ENCODE measurements around the gene CCL19.

CCL19 gene

DNA sequence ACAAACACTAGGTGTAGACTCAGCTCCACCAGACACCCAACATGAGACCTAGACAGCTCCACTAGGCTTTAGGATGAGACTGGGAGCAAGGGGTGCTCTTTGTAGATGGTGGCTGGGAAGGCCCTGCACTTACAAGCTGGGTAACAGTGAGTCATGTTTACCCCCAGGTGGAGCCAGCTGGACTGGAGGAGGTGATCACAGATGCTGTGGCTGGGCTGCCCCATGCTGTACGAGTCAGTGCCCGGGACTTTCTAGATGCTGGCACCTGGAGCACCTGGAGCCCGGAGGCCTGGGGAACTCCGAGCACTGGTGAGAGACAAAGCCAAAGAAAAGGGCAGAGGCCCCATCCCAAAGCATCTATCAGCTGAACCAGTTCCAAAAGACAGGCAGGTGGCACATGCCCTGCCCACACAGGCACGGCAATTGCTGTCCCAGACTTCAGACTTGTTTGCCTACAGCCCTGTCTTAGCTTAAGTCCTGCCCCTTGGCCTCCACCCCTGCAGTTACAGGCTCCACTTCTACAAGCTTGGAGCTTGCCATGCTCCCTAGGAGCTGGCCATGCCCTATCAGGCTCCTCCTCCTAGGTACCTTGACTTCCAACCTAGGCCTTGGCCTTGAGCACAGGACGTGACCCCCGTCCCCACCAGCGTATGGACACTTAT lies 31.4 kb downstream of the CCL19 start:
- DNase-seq, result no peak

DNA sequence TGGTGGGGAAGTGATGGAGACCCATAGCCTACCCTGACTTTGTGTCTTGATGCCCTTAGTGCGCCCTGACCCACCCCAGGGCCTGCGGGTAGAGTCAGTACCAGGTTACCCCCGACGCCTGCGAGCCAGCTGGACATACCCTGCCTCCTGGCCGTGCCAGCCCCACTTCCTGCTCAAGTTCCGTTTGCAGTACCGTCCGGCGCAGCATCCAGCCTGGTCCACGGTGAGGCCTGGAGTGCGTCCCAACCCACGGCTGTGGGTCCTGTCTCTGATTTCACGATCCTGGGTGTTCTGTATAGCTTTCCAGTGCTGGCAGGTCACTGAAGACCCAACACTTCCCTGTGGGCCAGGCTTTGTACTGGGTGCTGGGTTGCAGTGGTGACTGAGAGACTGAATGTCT lies 32.6 kb downstream of the CCL19 start:
- no peak for DNase-seq

DNA sequence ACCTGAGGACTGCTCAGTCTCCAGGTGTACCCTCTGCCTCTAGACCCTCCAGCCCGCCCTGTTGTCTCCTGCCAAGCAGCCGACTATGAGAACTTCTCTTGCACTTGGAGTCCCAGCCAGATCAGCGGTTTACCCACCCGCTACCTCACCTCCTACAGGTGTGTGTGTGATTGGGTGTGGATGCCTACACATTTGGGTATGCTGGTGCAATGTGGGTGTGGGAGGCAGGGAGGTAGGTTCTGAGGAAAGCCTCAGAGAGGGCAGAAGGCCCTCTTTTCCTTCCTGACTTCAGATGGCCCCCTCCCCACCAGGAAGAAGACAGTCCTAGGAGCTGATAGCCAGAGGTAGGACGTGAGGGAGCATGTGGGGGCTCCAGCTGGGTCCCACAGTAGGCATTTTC lies 34.1 kb downstream of the CCL19 start:
- DNase-seq, result no peak

DNA sequence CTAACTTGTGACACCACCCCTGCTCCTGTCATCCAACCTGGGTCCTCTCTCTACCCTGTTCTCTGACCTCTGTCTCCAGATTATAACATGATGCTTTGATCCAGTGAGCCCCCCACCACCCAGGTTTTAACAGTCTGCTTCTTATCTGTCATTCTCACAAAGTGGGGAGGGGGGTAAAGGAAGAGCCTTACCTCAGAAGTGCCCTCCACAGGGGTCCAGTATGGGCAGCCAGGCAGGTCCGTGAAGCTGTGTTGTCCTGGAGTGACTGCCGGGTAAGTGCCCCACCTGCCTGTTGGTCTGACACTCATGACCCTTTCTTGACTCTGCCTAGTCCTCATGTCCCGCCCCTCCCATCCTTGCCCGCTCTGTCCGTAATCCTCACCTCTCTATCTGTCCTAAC lies 35.7 kb downstream of the CCL19 start:
- DNase-seq, result no peak

DNA sequence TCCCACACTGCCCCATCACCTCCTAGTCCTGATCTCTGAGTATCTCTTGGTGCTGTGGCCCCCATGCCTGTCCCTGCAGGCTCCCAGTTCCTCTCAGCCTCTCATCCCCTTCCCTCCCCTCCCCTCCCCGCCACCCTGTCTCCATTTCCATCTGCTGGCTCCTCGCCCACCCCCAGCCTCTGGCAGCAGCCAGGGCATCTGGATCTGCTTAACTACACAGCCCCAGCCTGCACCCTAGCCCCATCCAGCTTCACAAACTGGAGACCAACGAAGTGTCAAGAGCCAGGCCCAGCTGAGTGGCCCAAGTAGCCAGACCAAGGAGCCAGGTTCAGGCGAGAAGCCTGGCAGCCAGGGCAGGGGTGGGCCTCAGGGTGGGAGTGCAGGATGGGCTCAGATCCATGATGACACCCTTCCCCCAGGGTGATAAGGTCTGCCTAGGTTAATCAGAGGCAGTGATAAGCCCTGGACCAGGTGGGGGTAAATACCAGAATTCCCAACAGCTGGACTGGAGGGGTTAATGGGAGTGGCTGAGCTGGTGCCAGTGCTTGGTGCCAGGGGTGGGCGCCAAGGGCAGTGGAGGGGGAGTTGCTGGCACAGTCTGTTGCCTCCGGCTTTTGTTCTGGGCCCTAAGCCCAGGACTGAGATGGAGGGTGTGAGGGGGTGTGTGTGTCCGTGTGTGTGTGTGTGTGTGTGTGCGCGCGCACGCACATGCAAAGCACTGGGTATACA lies 36.6 kb downstream of the CCL19 start:
- DNase-seq, result no peak

DNA sequence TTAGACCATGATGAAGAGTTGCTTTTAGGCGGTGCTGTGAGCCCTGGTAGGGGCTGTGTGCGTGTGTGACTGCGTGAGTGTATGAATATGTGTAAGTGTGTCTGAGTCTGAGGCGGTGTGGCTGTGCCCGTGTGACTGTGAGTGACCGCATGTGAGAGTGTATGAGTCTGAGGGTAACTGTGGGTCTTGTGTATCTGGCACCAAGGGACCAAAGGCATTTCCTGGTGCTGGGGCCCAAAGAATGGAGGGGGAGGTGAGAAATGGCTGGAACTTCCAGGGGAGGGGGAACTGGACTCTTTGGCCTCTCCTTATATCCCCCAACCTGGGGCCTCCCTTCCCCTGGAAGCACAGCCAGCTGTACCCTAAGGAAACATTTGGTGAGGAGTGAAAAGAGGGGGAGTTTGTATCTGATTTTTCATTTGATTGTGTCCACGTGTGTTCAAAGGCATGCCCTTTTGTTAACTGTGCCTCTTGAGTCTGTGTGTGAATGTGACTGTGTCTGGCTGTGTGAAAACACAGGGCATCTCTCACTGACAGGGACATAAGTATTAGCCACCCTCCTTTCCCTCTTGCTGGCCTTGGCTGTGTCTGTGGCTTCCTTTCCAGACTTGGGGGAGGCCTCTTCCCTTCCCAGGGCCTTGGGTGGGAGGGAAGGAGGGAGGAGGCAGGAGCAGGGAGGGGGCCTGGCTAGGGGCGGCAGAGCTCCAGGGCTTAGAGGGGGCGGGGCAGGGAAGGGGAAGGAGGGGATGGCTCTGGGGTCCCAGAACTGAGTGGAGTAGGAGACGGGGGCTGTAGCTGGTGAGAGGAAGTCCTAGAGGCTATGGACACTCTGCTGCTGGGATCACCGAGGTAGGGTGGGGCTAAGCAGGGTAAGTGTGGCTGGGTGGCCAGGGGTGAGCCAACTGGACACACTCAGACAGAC lies 37.7 kb downstream of the CCL19 start:
- no peak for DNase-seq

DNA sequence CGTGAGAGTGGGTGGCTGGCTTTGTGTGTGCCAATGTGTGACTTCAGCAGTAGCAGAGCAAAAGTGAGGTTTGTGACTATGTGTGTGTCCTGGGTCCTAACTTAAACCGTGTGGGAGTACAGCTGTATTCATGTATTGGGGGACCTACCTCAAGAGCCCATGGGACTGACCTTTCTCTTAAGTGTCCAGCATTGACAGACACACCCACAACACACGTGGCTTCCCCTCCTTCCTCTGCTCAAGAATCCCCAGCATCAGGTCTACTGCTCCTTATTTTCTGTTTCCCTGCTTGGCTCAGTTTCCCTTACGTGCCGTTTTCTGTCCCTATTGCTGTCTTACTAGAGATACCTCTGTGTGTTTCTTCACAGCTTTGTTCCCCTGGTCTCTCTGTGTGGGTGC lies 38.5 kb downstream of the CCL19 start:
- DNase-seq, result no peak

DNA sequence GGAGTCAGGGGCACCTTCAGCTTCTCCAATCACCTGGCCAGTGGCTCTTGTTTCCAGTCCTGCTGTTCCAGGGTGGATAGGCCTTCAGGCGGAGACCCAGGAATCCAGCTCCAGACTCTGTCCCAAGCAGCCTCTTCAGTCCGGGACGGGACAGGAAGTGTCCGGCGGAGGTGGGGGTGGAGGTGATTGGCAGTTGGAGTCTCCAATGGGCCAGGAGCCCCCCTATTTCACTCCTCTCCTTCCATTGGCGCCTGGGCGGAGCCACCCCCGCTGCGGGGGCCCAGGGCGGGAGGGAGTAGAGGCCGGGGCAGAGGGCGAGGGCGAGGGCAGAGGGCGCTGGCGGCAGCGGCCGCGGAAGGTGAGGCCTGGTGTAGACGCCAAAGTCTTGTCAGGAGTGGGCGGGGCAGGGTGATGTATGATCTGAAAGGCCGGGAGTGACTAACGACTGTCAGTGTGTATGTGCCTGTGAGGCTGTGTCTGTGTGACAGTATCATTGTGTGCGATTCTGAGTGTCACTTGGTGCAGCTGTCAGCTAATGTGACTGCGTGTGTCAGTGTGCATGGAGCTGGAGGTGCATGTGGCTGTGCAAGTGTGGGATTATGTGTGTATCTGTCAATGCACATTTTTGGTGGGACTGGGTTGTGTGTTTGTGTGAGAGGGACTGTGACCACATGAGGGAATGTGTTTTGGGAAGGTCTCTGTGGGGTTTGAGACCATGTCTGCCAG lies 39.0 kb downstream of the CCL19 start, which contains the start of gene IL11RA:
TSS of gene IL11RA (plus strand) at position 310 of the 726 bp plus-strand sequence. CDS start 3,033 bp downstream, outside the sequence.
- peak; percentile 63 for DNase-seq

DNA sequence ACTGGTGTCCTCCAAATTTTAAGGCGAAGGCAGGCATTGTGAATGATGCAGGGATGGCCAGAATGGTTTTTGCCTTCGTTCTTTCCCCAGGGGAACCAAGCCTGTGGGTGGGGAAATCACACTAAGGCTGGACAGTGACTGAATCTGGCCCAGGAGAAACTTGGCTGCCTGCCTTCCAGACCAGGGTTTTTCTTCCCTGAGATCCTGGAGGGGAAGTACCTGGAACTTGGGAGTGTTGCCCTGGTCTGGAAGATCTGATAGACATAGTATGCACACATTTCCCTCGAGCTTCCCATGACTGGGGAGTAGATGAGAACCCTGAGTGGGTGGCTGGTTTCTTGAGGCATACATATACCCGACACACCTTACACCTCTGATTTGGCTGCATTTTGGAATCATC lies 39.8 kb downstream of the CCL19 start:
- no peak for DNase-seq

DNA sequence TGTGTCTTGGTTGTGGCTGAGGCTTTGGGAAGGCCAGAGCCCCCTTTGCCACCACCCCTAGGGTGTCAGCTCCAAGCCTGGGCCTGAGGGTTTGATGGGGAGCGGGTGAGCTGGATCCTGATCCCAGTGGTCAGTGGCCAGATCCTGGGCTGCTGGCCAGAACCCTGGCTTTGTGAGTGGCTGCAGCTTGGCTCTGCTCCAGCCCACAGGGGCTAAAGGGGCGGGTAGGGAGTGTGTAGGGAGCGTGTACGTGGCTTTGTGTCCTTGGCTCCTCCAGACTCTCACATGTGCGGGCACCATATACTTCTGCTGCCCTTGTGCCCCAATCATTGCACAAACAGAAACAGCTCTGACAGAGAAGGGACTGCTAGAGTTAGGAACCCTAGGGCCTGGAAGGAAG lies 40.3 kb downstream of the CCL19 start:
- no peak for DNase-seq

DNA sequence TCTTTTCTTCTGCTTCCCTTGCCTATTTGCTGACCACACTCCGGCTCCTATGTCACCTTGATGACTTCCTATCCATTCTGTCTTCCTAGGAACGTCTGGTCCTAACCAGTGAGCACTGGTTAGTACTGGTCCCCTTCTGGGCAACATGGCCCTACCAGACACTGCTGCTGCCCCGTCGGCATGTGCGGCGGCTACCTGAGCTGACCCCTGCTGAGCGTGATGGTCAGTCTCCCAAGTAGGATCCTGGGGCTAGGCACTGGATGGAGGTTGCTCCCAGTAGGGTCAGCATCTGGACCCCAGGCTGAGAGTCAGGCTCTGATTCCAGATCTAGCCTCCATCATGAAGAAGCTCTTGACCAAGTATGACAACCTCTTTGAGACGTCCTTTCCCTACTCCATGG lies 42.4 kb downstream of the CCL19 start:
- no peak for DNase-seq

DNA sequence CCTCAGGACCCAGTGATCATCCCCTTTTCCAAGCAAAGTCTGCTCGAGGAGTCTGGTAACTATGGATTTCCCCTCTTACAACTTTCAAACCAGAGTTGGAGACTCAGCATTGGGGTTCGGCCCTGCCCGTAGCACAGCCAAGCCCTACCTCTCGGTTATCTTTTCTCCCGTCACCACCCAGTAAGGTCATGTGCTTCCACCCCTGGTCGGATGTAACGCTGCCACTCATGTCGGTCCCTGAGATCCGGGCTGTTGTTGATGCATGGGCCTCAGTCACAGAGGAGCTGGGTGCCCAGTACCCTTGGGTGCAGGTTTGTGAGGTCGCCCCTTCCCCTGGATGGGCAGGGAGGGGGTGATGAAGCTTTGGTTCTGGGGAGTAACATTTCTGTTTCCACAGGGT lies 43.4 kb downstream of the CCL19 start:
- no peak for DNase-seq

DNA sequence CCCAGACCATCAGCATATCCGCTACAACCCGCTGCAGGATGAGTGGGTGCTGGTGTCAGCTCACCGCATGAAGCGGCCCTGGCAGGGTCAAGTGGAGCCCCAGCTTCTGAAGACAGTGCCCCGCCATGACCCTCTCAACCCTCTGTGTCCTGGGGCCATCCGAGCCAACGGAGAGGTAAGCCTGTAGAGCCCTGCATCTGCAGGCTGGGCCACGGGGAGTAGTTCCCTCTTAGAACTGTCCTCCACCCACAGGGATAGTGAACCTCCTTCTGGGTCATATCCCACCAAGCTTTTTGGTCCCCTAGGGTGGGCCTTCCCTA lies 44.0 kb downstream of the CCL19 start:
- no peak for DNase-seq

DNA sequence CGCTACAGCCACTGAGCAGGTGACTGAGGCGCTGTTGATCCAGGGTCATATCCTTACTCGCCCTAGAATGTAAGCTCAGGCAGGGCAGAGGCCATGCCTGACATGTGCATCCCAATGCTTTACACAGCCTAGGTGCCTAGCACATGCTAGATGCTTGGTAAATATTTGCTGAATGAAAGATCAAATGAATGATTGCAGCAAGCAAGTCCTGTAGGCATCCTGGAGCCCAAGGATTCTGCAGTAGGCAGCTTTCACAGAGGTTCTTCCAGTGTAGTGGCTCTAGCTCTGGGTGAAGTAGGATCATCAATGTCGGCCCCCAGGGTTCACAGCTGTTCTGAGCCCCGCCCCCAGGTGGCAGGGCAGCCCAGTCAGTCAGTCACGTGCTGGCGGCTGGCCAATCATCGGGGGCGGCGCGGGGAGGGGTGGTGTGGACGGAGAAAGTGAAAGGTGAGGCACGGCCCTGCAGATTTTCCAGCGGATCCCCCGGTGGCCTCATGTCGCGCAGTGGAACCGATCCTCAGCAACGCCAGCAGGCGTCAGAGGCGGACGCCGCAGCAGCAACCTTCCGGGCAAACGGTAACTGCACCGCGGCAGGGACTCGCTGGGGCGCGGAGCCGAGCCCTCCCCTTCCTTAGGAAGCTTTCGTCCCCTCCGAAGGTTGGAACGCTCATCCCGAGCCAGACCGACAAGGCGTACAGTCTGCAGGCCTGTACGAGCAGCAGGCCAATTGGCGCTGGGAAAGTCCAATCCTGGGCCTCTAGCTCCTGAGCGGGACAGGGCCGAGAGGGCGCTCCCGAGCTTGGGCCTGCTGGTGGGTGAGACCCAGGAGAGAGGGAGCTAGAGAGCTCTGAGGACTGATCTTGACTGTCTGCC lies 44.6 kb downstream of the CCL19 start, which contains the start of gene GALT:
TSS of gene GALT (plus strand) at position 465 of the 873 bp plus-strand sequence. CDS start at position 495, 30 bp downstream.
- peak; percentile 97 for DNase-seq

DNA sequence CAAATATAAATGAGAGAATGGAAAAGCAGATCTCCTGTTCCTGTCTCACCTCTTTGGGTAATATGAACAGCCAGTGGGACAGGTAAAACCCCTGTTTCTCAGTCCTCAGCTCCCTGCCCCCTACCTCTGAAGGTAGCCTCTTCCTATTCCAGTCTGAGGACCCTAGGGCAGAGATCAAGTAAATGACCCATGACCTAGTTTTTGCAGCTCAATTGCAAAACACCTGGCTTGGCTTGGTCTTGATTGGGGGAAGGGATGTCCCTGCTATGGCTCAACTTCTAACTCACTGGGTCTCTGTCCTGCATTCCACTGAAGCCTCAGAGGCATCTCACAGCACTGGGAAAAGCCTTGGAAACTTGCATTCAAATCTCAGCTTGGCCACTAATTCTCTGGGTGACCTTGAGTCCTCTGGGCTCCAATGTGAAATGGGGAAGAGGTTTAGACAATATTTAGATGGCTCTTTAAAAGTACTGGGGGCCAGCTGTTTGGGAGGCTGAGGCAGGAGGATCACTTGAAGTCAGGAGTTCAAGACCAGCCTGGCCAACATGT lies 46.2 kb downstream of the CCL19 start:
- no peak for DNase-seq

DNA sequence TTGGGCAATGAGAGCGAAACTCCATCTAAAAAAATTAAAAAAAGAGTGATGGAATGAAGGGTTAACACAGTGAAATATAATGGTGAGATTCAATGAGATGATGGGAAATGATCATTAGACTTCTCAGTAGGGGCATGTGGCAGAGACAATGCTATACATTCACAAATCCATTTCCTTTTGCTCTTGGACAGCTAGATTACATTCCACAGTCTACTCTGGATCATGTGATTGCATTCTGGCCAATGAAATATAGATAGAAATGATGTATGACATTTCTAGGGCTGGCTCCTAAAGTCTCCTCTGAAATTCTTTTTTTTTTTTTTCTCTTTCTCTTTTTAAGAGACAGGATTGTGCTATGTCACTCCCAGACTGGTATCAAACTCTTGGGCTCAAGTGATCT lies 48.4 kb downstream of the CCL19 start:
- no peak for DNase-seq
